Glutamatergic neuron (in vitro differentiated cells): ENCODE data around the gene COL6A3. TPM values are rescaled to one million over a fixed set of nuclear protein-coding genes. Genes with fewer than 3 reads are reported as not detected.

Source experiments
- DNase-seq: peaks from one replicate; pipeline ENCODE4 v3.0.0; 2022
- H3K27ac Mint-ChIP-seq: one replicate; pipeline ENCODE4 v1.8.0; 2020; ENCODE audit warnings: mild to moderate bottlenecking, mixed read lengths, inconsistent platforms; ENCODE audit not compliant: unreplicated experiment
- H3K27me3 Mint-ChIP-seq: one replicate; pipeline ENCODE4 v1.8.0; 2020; ENCODE audit warnings: mild to moderate bottlenecking, moderate library complexity, mixed read lengths, inconsistent platforms; ENCODE audit not compliant: unreplicated experiment
- H3K36me3 Mint-ChIP-seq: one replicate; pipeline ENCODE4 v1.8.0; 2020; ENCODE audit warnings: mild to moderate bottlenecking, mixed read lengths, inconsistent platforms; ENCODE audit not compliant: unreplicated experiment
- H3K4me1 Mint-ChIP-seq: one replicate; pipeline ENCODE4 v1.8.0; 2020; ENCODE audit warnings: mild to moderate bottlenecking, low read depth, mixed read lengths, inconsistent platforms; ENCODE audit not compliant: unreplicated experiment
- H3K4me3 Mint-ChIP-seq: one replicate; pipeline ENCODE4 v1.8.0; 2020; ENCODE audit warnings: mild to moderate bottlenecking, mixed read lengths, inconsistent platforms; ENCODE audit not compliant: unreplicated experiment
- H3K9me3 Mint-ChIP-seq: one replicate; pipeline ENCODE4 v1.8.0; 2020; ENCODE audit warnings: mild to moderate bottlenecking, moderate library complexity, mixed read lengths, inconsistent platforms; ENCODE audit not compliant: unreplicated experiment
- CTCF ChIP-seq: fragments of 200-600 bp; sonication (generic); IDR thresholded peaks from one replicate; pipeline ENCODE4 v1.5.0; 2021; ENCODE audit not compliant: partially characterized antibody, unreplicated experiment
- total RNA-seq: library from RNA; stranded (reverse); fragmentation: NEBNext Ultra II Directional; extraction: Animal tissue kit (Norgen Biotek cat#: 25700); gene quantifications from one replicate; pipeline ENCODE4 v1.2.1, GENCODE V29; 2021; ENCODE audit not compliant: unreplicated experiment

Gene COL6A3
- total RNA-seq, 1 donor from 2014 or later = 0.07 TPM

- no peaks in the 10 kb centered on the region for H3K4me1 Mint-ChIP-seq
- no peaks in the 10 kb centered on the region for H3K36me3 Mint-ChIP-seq
- no peak overlapping the region for H3K4me3 Mint-ChIP-seq
- no peaks in the 10 kb centered on the region for H3K9me3 Mint-ChIP-seq
- no peak overlapping the region for H3K27ac Mint-ChIP-seq
- no peaks in the 10 kb centered on the region for H3K27me3 Mint-ChIP-seq
- no peak for TF ChIP-seq CTCF
- DNase-seq = no peak
Observed at GRCh38 chr2:237287872-237288271, 126.1 kb downstream of the COL6A3 start.

- Mint-ChIP-seq H3K4me1 (no peaks in the 10 kb centered on the region), H3K4me3 (no peak overlapping the region), H3K27me3 (no peaks in the 10 kb centered on the region), H3K27ac (no peak overlapping the region), H3K9me3 (peaks cover 2% of the 10 kb centered on the region), H3K36me3 (no peaks in the 10 kb centered on the region)
- no peak for DNase-seq
- TF ChIP-seq CTCF = no peak
Observed at GRCh38 chr2:237283131-237283928, 130.6 kb downstream of the COL6A3 start.

DNA sequence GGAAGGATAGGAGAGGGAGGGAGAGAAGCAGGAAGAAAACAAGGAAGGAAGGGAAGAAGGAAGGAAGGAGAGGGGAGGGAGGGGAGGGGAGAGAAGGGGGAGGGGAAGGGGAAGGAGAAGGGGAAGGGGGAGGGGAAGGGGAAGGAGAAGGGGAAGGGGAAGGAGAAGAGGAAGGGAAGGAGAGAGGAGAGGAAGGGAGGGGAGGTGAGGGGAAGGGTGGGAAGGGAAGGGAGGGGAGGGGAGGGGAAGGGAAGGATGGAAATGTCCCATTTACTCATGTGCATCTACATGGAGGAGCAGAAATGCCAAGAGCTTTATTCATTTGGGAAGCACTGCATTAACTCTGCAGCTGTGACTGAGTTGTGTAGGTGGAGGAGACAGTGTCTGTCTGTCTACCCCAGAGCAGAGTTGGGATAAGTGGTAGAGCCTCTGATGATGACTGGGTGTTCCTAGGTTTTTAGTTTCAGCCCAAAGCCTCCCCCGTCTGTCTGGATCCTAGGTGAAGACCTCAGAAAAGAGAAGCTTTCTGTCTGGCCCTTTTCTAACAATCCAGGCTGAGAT lies 131.3 kb downstream of the COL6A3 start:
- Mint-ChIP-seq H3K36me3 (no peaks in the 10 kb centered on the region), H3K9me3 (peaks cover 2% of the 10 kb centered on the region), H3K4me3 (no peak overlapping the region), H3K27me3 (no peaks in the 10 kb centered on the region), H3K27ac (no peak overlapping the region), H3K4me1 (no peaks in the 10 kb centered on the region)
- no peak for DNase-seq
- TF ChIP-seq CTCF = no peak

- no peak overlapping the region for H3K4me3 Mint-ChIP-seq
- no peaks in the 10 kb centered on the region for H3K27me3 Mint-ChIP-seq
- no peaks in the 10 kb centered on the region for H3K4me1 Mint-ChIP-seq
- H3K27ac Mint-ChIP-seq = no peak overlapping the region
- DNase-seq = no peak
- H3K9me3 Mint-ChIP-seq = peaks cover 2% of the 10 kb centered on the region
- H3K36me3 Mint-ChIP-seq = no peaks in the 10 kb centered on the region
- no peak for TF ChIP-seq CTCF
Observed at GRCh38 chr2:237281836-237282306, 132.1 kb downstream of the COL6A3 start.

DNA sequence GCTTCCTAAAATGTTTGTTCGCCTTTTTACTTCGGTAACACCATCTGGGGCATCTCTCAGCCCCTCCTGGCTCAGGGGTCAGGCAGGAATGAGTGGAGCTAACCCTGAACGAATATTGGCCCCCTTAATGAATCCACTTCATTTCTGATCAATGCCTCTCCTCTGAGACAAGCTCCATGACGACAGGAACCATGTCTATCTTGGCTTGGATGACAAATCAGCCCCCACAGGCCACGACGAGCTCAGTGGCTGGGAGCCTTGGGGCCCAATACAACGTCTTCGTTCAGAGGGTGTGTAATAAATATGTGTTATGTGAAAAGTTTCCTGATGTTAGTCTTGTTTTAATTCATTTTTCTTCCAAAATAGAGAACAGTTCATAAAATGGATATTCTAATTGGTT lies 133.0 kb downstream of the COL6A3 start:
- Mint-ChIP-seq H3K36me3 (no peaks in the 10 kb centered on the region), H3K4me3 (no peak overlapping the region), H3K4me1 (no peaks in the 10 kb centered on the region), H3K27me3 (no peaks in the 10 kb centered on the region), H3K9me3 (peaks cover 2% of the 10 kb centered on the region), H3K27ac (no peak overlapping the region)
- no peak for DNase-seq
- no peak for TF ChIP-seq CTCF
